Immature natural killer cell (primary cell): ENCODE measurements around the gene MEIS1. TPM values are rescaled to one million over a fixed set of nuclear protein-coding genes. Genes with fewer than 3 reads are reported as not detected.

Experiments
- DNase-seq, 3 donors: peaks; one replicate each; pipeline ENCODE4 v3.0.0; 2022; ENCODE audit warnings: mixed read lengths in 1 of 3
- H3K27ac Mint-ChIP-seq, 6 donors: one replicate each; pipeline ENCODE4 v1.8.0; 2020; ENCODE audit warnings: mixed read lengths in 6 of 6, mild to moderate bottlenecking in 5 of 6, inconsistent platforms in 4 of 6, moderate library complexity in 3 of 6
- H3K27me3 Mint-ChIP-seq, 3 donors: one replicate each; pipeline ENCODE4 v1.8.0; 2020 to 2021; ENCODE audit warnings: low read depth in 3 of 3, mild to moderate bottlenecking in 3 of 3, mixed read lengths in 3 of 3, moderate library complexity in 3 of 3, inconsistent platforms in 1 of 3
- H3K36me3 Mint-ChIP-seq, 3 donors: one replicate each; pipeline ENCODE4 v1.8.0; 2020; ENCODE audit warnings: mixed read lengths in 3 of 3, inconsistent platforms in 2 of 3, mild to moderate bottlenecking in 2 of 3
- H3K4me1 Mint-ChIP-seq, 2 donors: one replicate each; pipeline ENCODE4 v1.8.0; 2020; ENCODE audit warnings: inconsistent platforms in 2 of 2, mild to moderate bottlenecking in 2 of 2, mixed read lengths in 2 of 2, moderate library complexity in 1 of 2
- H3K4me3 Mint-ChIP-seq, 5 donors: one replicate each; pipeline ENCODE4 v1.8.0; 2020; ENCODE audit warnings: mild to moderate bottlenecking in 5 of 5, mixed read lengths in 5 of 5, inconsistent platforms in 3 of 5, moderate library complexity in 3 of 5
- H3K9me3 Mint-ChIP-seq, 6 donors: one replicate each; pipeline ENCODE4 v1.8.0; 2020; ENCODE audit warnings: mild to moderate bottlenecking in 6 of 6, mixed read lengths in 6 of 6, inconsistent platforms in 4 of 6, moderate library complexity in 3 of 6
- polyA plus RNA-seq, 3 donors: library from polyadenylated mRNA; unstranded; fragments of 300-500 nt; fragmentation: Illumina TruSeq; gene quantifications; one replicate each; pipeline ENCODE4 v1.2.3, GENCODE V29; 2021

Gene MEIS1
- polyA plus RNA-seq, 3 donors from 2014 or later = 1.3 to 1.7 TPM; not detected in 1

DNA sequence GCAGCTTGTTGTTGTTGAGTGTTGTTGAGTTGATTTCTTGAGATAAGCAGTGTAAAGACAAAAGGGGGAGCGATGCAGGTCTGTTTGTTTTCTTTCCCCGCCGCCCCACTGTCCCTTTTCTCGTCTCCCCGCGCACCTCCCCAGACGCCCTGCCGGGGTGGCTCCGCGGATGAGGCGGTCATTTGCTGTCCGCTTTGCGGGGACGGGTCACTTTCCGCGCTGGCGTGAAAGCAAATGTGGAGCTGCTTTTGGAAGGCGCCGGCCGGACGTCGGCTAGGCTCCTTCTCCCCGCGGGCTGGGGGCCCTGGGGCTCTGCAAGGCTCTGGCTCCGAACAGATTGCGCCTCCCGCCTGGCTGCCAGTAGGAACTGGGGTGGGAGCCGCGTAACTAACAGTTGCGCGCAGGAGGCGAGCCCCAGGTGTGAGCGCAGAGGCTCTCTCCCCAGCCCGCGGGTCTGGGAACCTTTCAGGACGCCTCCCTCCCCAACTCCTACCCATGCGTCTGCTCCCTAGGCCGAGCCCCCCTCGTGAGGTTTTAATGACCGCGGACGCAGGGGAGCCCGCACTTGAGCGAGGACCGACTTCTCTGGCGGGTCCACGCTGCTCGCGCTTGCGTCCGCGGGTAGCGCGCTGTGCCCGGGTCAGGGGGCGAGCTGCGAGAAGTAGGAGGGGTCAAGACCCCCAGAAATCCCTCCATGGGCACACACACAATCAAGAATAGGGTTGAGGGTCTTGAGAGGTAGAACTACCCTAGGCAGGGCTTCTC lies 146.6 kb downstream of the MEIS1 start:
- no peak overlapping the region for H3K27ac Mint-ChIP-seq
- peaks cover 0 to 14% (median 0%) of the 10 kb centered on the region in 6 donors for H3K9me3 Mint-ChIP-seq
- DNase-seq = no peak
- peaks cover 0 to 5% (median 4%) of the 10 kb centered on the region in 3 donors for H3K36me3 Mint-ChIP-seq
- H3K27me3 Mint-ChIP-seq = peaks cover 11 to 40% (median 38%) of the 10 kb centered on the region in 3 donors
- H3K4me3 Mint-ChIP-seq = no peak overlapping the region
- H3K4me1 Mint-ChIP-seq = peaks cover 0 to 8% of the 10 kb centered on the region in 2 donors

DNA sequence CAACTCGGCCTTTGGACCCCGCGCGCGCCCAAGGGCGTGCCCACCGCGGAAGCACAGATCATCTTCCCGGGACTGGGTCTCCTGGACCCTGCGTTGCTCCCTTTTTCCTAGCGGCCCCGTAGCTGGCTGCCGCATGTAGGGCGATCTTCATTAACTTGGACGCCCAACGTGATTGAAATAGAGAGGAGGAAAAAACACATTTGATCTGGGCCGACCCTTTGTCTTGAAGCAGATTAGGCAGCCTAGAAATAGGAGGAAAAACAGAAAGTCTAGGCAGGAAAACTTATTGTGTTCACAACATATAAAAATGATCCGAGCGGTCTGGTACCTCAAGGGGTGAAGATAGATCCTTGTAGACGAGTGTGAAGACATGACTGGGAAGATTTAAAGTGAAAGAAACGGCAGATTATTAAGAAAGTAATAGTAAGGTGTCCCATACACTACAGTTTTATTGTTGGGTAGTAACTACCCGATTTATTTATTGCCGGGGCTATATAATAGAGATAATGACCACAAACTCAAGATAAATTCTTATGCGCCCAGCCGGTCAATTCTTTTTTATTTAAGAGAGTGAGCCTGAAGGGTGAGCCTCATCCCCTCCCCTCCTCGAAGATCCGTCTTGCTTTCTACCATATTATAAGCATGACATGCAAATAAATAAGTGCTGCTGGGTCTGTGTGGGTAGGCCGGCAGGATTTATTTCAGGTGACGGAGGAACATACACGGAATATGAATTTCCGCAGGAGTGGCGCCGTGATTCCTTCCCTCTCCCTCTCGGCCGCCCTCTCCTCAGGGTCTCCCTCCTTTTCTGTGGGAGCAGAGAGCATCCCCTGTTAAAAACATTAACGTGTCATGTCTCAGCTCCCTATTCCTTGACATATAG lies 147.4 kb downstream of the MEIS1 start:
- Mint-ChIP-seq H3K36me3 (peaks cover 0 to 5% (median 4%) of the 10 kb centered on the region in 3 donors), H3K4me3 (no peak overlapping the region), H3K27ac (no peak overlapping the region), H3K4me1 (peaks cover 0 to 8% of the 10 kb centered on the region in 2 donors), H3K9me3 (peaks cover 0 to 14% (median 0%) of the 10 kb centered on the region in 6 donors), H3K27me3 (peaks cover 11 to 36% (median 33%) of the 10 kb centered on the region in 3 donors)
- no peak for DNase-seq

DNA sequence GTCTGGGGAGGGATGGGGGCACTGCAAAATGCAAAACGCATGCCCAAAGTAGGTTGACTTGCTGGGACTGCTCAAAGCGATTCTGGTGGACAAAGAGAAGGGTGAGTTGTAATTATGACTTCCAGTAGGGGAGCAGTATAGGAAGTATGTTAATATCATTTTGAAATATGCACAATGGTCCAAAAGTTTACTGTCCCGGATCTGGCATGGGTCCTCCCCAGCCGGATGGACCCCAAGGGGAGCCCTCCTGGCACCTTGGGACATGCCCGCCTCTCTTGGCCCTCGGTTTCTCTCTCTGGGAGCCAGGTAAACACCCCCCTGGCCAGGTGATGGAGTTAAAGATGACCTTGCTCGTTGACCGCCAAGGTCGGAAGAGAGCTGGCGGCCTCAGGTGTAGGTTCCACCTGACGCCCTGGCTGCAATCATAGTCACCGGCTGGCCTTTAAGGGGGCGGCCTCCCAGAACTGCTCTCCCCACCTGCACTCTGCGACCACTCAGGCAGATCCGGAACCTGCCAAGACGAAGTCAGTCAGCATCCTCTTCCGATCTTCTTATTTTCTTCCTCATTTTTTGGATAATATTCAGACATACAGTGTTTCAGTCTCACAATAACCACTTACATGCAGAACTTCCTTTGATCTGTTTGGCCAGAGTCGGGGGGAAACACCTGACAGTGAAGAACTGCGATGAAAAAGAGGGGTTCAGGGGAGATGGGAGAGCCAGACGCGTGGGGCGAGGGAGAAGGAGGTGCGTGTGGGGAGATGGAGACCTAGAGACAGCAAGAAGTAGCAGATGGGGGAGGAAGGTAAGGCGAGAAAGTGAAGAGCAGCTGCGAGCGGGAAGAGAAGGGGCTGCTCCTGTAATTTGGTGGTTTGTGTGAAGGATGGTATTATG lies 148.3 kb downstream of the MEIS1 start:
- H3K4me3 Mint-ChIP-seq = no peak overlapping the region
- DNase-seq = no peak
- peaks cover 0 to 5% (median 4%) of the 10 kb centered on the region in 3 donors for H3K36me3 Mint-ChIP-seq
- H3K27me3 Mint-ChIP-seq = peaks cover 11 to 31% (median 30%) of the 10 kb centered on the region in 3 donors
- H3K9me3 Mint-ChIP-seq = peaks cover 0 to 14% (median 0%) of the 10 kb centered on the region in 6 donors
- no peak overlapping the region for H3K27ac Mint-ChIP-seq
- peaks cover 0 to 8% of the 10 kb centered on the region in 2 donors for H3K4me1 Mint-ChIP-seq

DNA sequence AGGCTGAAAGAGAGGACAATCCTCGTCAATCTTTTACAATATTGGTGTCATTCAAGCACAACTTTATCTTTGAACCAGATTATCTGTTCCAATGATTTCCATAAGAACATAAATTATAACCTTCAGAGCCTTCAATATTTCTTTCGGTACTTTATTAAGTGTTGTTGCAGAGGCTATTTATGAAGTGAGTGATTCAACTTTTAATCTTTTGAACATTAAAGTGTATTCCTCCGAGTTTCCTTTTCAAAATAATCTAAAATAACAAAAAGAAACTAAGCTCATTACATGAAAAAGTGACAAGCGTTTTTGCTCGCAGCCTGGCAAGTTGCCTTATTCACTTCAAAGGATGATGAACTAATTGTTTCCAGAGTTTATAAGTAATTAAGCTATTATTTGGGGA lies 149.0 kb downstream of the MEIS1 start:
- DNase-seq = no peak
- Mint-ChIP-seq H3K27me3 (peaks cover 11 to 26% (median 23%) of the 10 kb centered on the region in 3 donors), H3K36me3 (peaks cover 0 to 5% (median 4%) of the 10 kb centered on the region in 3 donors), H3K4me1 (peaks cover 0 to 8% of the 10 kb centered on the region in 2 donors), H3K9me3 (peaks cover 0 to 14% (median 0%) of the 10 kb centered on the region in 6 donors), H3K4me3 (no peak overlapping the region), H3K27ac (no peak overlapping the region)

DNA sequence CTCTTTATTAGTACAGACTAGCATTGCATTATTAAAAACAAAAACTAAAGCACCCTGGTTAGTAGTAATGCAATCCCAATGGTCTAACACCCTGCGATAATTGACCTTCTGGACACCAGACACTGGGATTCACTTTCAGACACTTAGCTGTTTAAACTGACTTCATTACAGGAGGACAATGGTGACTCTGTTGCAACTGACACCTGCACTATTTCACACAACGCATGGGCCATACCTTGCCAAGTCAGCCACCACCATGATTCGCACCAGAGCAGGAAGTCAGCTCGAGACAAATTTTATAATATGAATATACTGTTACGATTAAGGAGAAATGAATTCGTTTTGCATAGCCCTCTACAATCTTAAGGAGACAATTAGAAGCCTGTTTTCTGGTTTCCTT lies 150.7 kb downstream of the MEIS1 start:
- H3K4me3 Mint-ChIP-seq = no peak overlapping the region
- no peak for DNase-seq
- no peak overlapping the region for H3K27ac Mint-ChIP-seq
- peaks cover 0 to 6% (median 0%) of the 10 kb centered on the region in 6 donors for H3K9me3 Mint-ChIP-seq
- peaks cover 0 to 6% of the 10 kb centered on the region in 2 donors for H3K4me1 Mint-ChIP-seq
- H3K36me3 Mint-ChIP-seq = peaks cover 0 to 5% (median 4%) of the 10 kb centered on the region in 3 donors
- peaks cover 7 to 13% (median 12%) of the 10 kb centered on the region in 3 donors for H3K27me3 Mint-ChIP-seq

DNA sequence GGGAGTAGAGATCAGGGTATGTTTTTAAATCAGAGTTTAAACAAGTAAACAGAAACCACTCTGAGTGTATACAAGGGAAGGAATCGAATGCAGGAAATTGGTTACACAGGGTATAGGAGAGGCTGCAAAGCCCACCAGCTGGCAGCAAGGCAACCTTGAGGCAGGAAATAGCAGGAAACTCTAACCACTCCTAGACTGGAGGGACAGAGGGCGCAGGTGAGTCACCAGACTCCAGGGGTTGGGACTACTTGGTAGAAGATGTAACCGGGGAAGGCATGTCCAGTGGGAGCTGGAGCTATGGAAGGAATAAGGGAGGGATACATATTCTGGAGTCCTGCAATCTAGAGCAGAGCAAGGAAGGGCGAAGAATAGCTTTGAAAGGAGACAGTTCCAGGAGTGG lies 152.3 kb downstream of the MEIS1 start:
- Mint-ChIP-seq H3K4me1 (no peaks in the 10 kb centered on the region), H3K36me3 (no peaks in the 10 kb centered on the region), H3K27ac (no peak overlapping the region), H3K9me3 (peaks cover 0 to 6% (median 0%) of the 10 kb centered on the region in 6 donors), H3K4me3 (no peak overlapping the region), H3K27me3 (peaks cover 2 to 6% (median 4%) of the 10 kb centered on the region in 3 donors)
- no peak for DNase-seq

DNA sequence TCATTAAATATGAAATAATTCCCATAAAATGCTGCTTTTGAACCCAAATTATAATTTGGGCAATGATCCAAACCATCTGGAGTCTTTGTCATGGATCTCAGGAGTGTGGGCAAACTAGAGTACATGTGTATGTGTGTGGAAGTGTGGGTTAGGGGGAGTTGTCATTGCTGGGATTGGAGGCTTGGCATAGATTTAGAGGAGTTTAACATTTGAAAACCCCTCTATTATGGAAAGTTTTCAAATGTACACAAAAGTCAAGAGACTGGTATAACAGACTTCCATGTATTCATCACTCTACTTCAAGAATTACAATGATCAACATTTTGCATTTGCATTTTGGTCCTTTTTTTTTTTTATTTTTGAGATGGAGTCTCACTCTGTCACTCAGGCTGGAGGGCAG lies 159.1 kb downstream of the MEIS1 start:
- Mint-ChIP-seq H3K4me3 (no peak overlapping the region), H3K9me3 (peaks cover 0 to 14% (median 0%) of the 10 kb centered on the region in 6 donors), H3K4me1 (no peaks in the 10 kb centered on the region), H3K27ac (no peak overlapping the region), H3K36me3 (no peaks in the 10 kb centered on the region), H3K27me3 (peaks cover 0 to 1% (median 0%) of the 10 kb centered on the region in 3 donors)
- no peak for DNase-seq

DNA sequence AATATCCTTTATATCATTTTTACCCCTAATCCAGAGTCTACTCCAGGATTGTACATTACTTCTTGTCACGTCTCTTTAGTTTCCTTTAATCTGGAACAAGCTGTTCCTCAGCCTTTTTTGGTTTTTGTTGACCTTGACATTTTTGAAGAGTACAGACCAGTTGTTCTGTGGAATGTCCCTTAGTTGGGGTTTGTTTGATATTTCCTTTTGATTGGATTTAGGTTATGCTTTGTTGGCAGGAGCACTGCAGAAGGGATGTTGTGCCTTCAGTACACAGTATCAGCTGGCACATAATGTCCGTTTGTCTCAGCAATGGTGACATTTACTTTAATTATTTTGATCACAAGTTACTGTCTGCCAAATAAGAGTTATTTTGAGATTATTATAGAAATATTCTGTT lies 160.6 kb downstream of the MEIS1 start:
- Mint-ChIP-seq H3K4me3 (no peak overlapping the region), H3K9me3 (peaks cover 0 to 8% (median 0%) of the 10 kb centered on the region in 6 donors), H3K27ac (no peak overlapping the region), H3K4me1 (no peaks in the 10 kb centered on the region), H3K36me3 (no peaks in the 10 kb centered on the region), H3K27me3 (peaks cover 0 to 1% (median 0%) of the 10 kb centered on the region in 3 donors)
- no peak for DNase-seq

DNA sequence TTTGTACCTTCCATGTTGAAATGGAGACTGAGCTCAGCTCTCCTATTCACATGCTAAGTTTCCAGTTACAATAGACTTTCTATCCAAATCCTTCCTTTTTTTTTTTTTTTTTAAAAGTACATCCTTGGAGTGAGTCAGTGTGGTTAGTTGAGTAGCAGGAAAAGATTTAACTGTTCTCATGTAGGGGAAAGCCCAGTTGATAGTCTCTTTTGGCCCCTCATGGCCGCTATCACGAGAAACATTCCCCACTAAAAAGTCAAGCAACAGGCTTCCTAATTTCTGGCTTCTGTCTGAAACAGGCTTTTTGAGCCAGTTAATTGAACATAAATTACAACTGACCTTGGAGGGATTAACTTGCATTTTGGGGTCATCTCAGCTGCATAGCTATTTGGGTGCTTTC lies 161.3 kb downstream of the MEIS1 start:
- Mint-ChIP-seq H3K27ac (no peak overlapping the region), H3K36me3 (no peaks in the 10 kb centered on the region), H3K4me1 (no peaks in the 10 kb centered on the region), H3K27me3 (peaks cover 0 to 1% (median 0%) of the 10 kb centered on the region in 3 donors), H3K9me3 (peaks cover 0 to 8% (median 0%) of the 10 kb centered on the region in 6 donors), H3K4me3 (no peak overlapping the region)
- DNase-seq = no peak

DNA sequence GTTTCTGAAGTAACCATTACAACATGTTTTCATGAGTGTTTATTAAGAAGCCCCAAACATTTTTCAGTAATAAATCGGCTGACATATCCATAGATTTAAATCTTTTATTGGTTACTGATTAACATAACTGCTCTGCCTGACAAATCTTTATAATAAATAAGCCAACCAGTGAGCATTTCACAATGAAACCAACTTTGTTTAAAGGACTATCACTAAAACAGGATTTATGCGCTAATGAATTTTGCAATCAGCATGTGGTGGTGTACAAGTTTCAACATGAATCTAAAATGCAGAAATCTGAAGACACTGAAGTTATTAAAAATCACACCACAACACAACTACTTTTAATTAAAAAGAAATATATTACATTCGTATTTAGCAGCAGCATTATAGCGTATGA lies 166.7 kb downstream of the MEIS1 start:
- peaks cover 0 to 6% (median 0%) of the 10 kb centered on the region in 6 donors for H3K9me3 Mint-ChIP-seq
- no peak for DNase-seq
- H3K4me1 Mint-ChIP-seq = no peaks in the 10 kb centered on the region
- no peaks in the 10 kb centered on the region for H3K36me3 Mint-ChIP-seq
- H3K4me3 Mint-ChIP-seq = no peak overlapping the region
- peaks cover 0 to 1% (median 0%) of the 10 kb centered on the region in 3 donors for H3K27me3 Mint-ChIP-seq
- H3K27ac Mint-ChIP-seq = no peak overlapping the region

DNA sequence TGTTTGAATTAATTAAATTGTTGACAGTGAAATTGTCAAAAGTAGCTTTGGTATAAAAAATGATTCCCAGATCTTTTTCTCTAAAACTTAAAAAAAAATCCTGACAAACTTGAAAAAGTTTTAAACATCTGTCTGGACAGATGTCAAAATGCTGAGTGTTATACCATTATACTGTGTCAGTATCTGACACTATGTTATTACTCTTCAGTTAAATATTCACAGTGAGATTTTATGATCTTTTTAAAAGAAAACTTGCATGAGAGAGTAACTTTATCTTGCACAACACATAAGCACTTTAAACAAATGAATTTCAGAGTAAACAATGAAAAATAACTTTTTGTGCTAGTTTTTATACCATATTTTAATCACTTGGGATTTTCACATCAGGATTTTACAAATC lies 167.4 kb downstream of the MEIS1 start:
- Mint-ChIP-seq H3K27me3 (peaks cover 0 to 1% (median 0%) of the 10 kb centered on the region in 3 donors), H3K4me3 (no peak overlapping the region), H3K27ac (no peak overlapping the region), H3K36me3 (no peaks in the 10 kb centered on the region), H3K9me3 (peaks cover 0 to 6% (median 0%) of the 10 kb centered on the region in 6 donors), H3K4me1 (no peaks in the 10 kb centered on the region)
- no peak for DNase-seq

DNA sequence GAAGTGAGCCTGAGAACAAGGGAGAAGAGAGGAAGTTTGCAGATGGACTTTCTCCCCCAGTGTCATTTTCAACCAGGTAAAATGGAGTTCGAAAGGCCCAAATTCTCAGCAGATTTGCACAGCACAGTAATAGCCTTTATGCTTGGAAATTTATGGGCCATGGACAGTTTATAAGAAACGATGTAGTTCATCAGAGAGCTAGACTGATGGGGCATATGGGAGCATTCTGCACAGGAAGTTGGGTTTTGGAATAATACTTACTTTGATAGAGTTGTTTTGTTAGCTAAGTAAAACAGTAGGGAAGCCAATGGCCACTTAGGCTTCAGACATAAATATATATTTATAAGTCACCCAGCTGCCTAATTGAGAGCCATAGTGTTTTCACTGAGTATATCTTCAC lies 169.4 kb downstream of the MEIS1 start:
- Mint-ChIP-seq H3K27me3 (peaks cover 0 to 1% (median 0%) of the 10 kb centered on the region in 3 donors), H3K4me3 (no peak overlapping the region), H3K4me1 (no peaks in the 10 kb centered on the region), H3K9me3 (peaks cover 0 to 4% (median 0%) of the 10 kb centered on the region in 6 donors), H3K36me3 (no peaks in the 10 kb centered on the region), H3K27ac (no peak overlapping the region)
- no peak for DNase-seq

DNA sequence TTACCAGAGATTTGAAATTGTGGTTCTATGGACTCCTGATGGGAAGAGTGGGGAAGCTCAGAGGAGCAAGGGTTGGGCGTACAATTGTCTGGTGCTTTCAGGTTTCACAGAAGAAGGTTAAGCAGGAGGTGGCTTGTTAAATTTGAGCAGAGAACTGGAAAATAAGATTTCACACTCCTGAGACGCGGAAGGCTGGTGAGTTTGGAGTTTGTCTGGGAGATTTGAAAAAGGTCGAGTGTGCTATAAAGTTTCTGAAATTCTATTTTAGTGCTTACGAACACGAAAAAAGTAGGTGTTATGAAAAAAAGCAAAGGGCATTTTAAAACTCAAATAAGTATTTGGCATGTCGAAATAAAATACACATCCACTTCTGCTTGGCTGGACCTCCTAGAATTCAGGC lies 170.1 kb downstream of the MEIS1 start:
- Mint-ChIP-seq H3K4me1 (no peaks in the 10 kb centered on the region), H3K27me3 (peaks cover 0 to 1% (median 0%) of the 10 kb centered on the region in 3 donors), H3K36me3 (no peaks in the 10 kb centered on the region), H3K9me3 (peaks cover 0 to 4% (median 0%) of the 10 kb centered on the region in 6 donors), H3K27ac (no peak overlapping the region), H3K4me3 (no peak overlapping the region)
- DNase-seq = no peak
